Activated CD8-positive, alpha-beta memory T cell treated with anti-CD3 and anti-CD28 coated beads, Interleukin-2, amount 50 U/mL, for 24 hours (primary cell): ENCODE measurements around the gene MUSTN1.

Experiments
- DNase-seq: peaks from one replicate; pipeline ENCODE4 v3.0.0-alpha.2; 2020; ENCODE audit errors: extremely low read depth

MUSTN1 gene

GRCh38 chr3:52835766-52836470 is 1.1 kb upstream of the MUSTN1 start:
- DNase-seq, result no peak

- DNase-seq, result no peak
Observed at GRCh38 chr3:52833202-52833601, 1.6 kb downstream of the MUSTN1 start.

GRCh38 chr3:52831500-52832301 is 3.1 kb downstream of the MUSTN1 start:
- no peak for DNase-seq

GRCh38 chr3:52830535-52831258 is 4.1 kb downstream of the MUSTN1 start, which contains the start of gene ITIH4:
Gene ITIH4, minus strand, starts transcription at chr3:52830672. Its CDS starts 30 bp downstream, at chr3:52830642.
- DNase-seq, result no peak

- no peak for DNase-seq
Observed at GRCh38 chr3:52829906-52830463, 4.8 kb downstream of the MUSTN1 start.

- DNase-seq, result no peak
Observed at GRCh38 chr3:52829482-52829881, 5.3 kb downstream of the MUSTN1 start.

- DNase-seq, result no peak
Observed at GRCh38 chr3:52827866-52828376, 6.9 kb downstream of the MUSTN1 start.

GRCh38 chr3:52827441-52827840 is 7.4 kb downstream of the MUSTN1 start:
- DNase-seq, result no peak

- DNase-seq, result no peak
Observed at GRCh38 chr3:52824037-52824436, 10.8 kb downstream of the MUSTN1 start.

GRCh38 chr3:52822363-52822762 is 12.5 kb downstream of the MUSTN1 start:
- DNase-seq, result no peak

GRCh38 chr3:52820736-52821135 is 14.1 kb downstream of the MUSTN1 start:
- no peak for DNase-seq

- DNase-seq, result no peak
Observed at GRCh38 chr3:52819936-52820335, 14.9 kb downstream of the MUSTN1 start.

GRCh38 chr3:52817860-52818259 is 17.0 kb downstream of the MUSTN1 start:
- DNase-seq, result no peak

GRCh38 chr3:52817221-52817620 is 17.6 kb downstream of the MUSTN1 start:
- DNase-seq, result no peak

- DNase-seq, result no peak
Observed at GRCh38 chr3:52816654-52817053, 18.2 kb downstream of the MUSTN1 start.

- no peak for DNase-seq
Observed at GRCh38 chr3:52816199-52816598, 18.6 kb downstream of the MUSTN1 start.

GRCh38 chr3:52813810-52814209 is 21.0 kb downstream of the MUSTN1 start:
- DNase-seq, result no peak

- DNase-seq, result no peak
Observed at GRCh38 chr3:52811452-52812011, 23.3 kb downstream of the MUSTN1 start.

GRCh38 chr3:52810923-52811322 is 23.9 kb downstream of the MUSTN1 start:
- DNase-seq, result no peak

GRCh38 chr3:52809662-52810377 is 25.0 kb downstream of the MUSTN1 start:
- DNase-seq, result no peak

GRCh38 chr3:52809149-52809548 is 25.7 kb downstream of the MUSTN1 start:
- DNase-seq, result no peak
